H1 (cell line): ENCODE results near the gene NFKB1. TPM values are rescaled to one million over a fixed set of nuclear protein-coding genes. Genes with fewer than 3 reads are reported as not detected.
"Not testable (repeated sequence)": the region's sequence is repeated elsewhere in the genome, so short reads cannot be mapped to it uniquely, and the experiment has no call there.

Source experiments
- CTCF ChIA-PET: fragments of 300-600 bp; sonication (Branson Sonifier 250); formaldehyde crosslinking; loops from one replicate; lab custom pipeline; 2021; ENCODE audit not compliant: partially characterized antibody; lab: Charles Lee
- POLR2A ChIA-PET: fragments of 300-600 bp; sonication (Branson Sonifier 250); formaldehyde crosslinking; loops from one replicate; lab custom pipeline; 2021; ENCODE audit warnings: inconsistent platforms; ENCODE audit not compliant: partially characterized antibody; lab: Charles Lee
- DNase-seq, 2 experiments: peaks; one replicate each; pipeline versions ENCODE4 v3.0.0 to v3.0.0-alpha.2; 2010 to 2022; ENCODE audit warnings: low spot score in 2 of 2, low read depth in 1 of 2, mixed read lengths in 1 of 2
- FAIRE-seq: peaks from 2 replicates; lab custom pipeline; 2011; peaks lifted over from hg19 to GRCh38; lab: Jason Lieb, UNC
- H2AFZ ChIP-seq: 2 replicates; pipeline ENCODE4 v1.8.1; 2012; ENCODE audit warnings: low read length, inconsistent platforms
- H2AK5ac ChIP-seq: 2 replicates; pipeline ENCODE4 v1.6.1; 2013; ENCODE audit warnings: low read depth, low read length
- H2BK120ac ChIP-seq: replicated peaks from 2 replicates; pipeline ENCODE3; 2013; ENCODE audit warnings: low read depth, low read length, inconsistent platforms
- H2BK12ac ChIP-seq: 2 replicates; pipeline ENCODE4 v1.6.1; 2013; ENCODE audit warnings: low read depth, low read length
- H2BK15ac ChIP-seq: 2 replicates; pipeline ENCODE4 v1.6.1; 2013; ENCODE audit warnings: low read length
- H2BK20ac ChIP-seq: 2 replicates; pipeline ENCODE4 v1.6.1; 2013; ENCODE audit warnings: low read length
- H2BK5ac ChIP-seq: 2 replicates; pipeline ENCODE4 v1.6.1; 2013; ENCODE audit warnings: low read depth, low read length
- H3K14ac ChIP-seq: 2 replicates; pipeline ENCODE4 v1.6.1; 2013; ENCODE audit warnings: inconsistent platforms; ENCODE audit not compliant: insufficient read length
- H3K18ac ChIP-seq: 2 replicates; pipeline ENCODE4 v1.6.1; 2013; ENCODE audit warnings: low read length; ENCODE audit errors: extremely low read depth
- H3K23ac ChIP-seq: 2 replicates; pipeline ENCODE4 v1.6.1; 2013; ENCODE audit warnings: inconsistent platforms; ENCODE audit not compliant: insufficient read length
- H3K23me2 ChIP-seq: 2 replicates; pipeline ENCODE4 v1.6.1; 2013; ENCODE audit warnings: low read depth, low read length
- H3K27ac ChIP-seq: 2 replicates; pipeline ENCODE4 v1.6.1; 2011; ENCODE audit warnings: low read depth, low read length, inconsistent platforms
- H3K27me3 ChIP-seq, 4 experiments: replicated peaks in 1 of 4; 1 replicate in 1 of 4; 2 replicates in 3 of 4; pipeline versions ENCODE4 v1.6.1 to v1.8.1; 2011 to 2013; ENCODE audit warnings: low read length in 3 of 4, mild to moderate bottlenecking in 3 of 4, inconsistent platforms in 2 of 4, mixed read lengths in 2 of 4, moderate library complexity in 1 of 4; ENCODE audit not compliant: control insufficient read depth in 3 of 4, insufficient read depth in 3 of 4; ENCODE audit errors: extremely low read depth in 1 of 4
- H3K36me3 ChIP-seq, 4 experiments: 2 replicates each; pipeline versions ENCODE4 v1.6.1 to v1.8.1; 2011 to 2013; ENCODE audit warnings: mild to moderate bottlenecking in 4 of 4, low read length in 3 of 4, moderate library complexity in 2 of 4, control low read depth in 1 of 4, inconsistent platforms in 1 of 4; ENCODE audit not compliant: insufficient read depth in 4 of 4, control insufficient read depth in 2 of 4
- H3K4ac ChIP-seq: replicated peaks from 2 replicates; pipeline ENCODE3; 2013; ENCODE audit warnings: low read length, low read depth, mixed read lengths, inconsistent platforms; ENCODE audit not compliant: insufficient read length
- H3K4me1 ChIP-seq, 4 experiments: replicated peaks in 1 of 4; 1 replicate in 1 of 4; 2 replicates in 3 of 4; pipeline versions ENCODE4 v1.6.1 to v1.8.1; 2011 to 2013; ENCODE audit warnings: low read length in 3 of 4, inconsistent platforms in 2 of 4, mixed read lengths in 1 of 4; ENCODE audit not compliant: insufficient read depth in 4 of 4, control insufficient read depth in 3 of 4
- H3K4me2 ChIP-seq, 2 experiments: 2 replicates each; pipeline versions ENCODE4 v1.6.1 to v1.8.1; 2011 to 2013; ENCODE audit warnings: low read depth in 2 of 2, low read length in 2 of 2, control low read depth in 1 of 2, inconsistent platforms in 1 of 2, mild to moderate bottlenecking in 1 of 2; ENCODE audit not compliant: insufficient read depth in 1 of 2
- H3K4me3 ChIP-seq, 4 experiments: fragments of 200-600, 300-600 bp in 1 of 4; sonication (generic), shearing (Covaris generic), sonication (Bioruptor Twin) in 1 of 4; 2 replicates each; pipeline versions ENCODE4 v1.5.1 to v1.8.1; 2011 to 2016; ENCODE audit warnings: low read length in 4 of 4, low read depth in 3 of 4, control low read depth in 2 of 4, inconsistent platforms in 2 of 4, mild to moderate bottlenecking in 2 of 4, mixed read lengths in 1 of 4, moderate library complexity in 1 of 4; ENCODE audit not compliant: insufficient read depth in 2 of 4; ENCODE audit errors: extremely low read depth in 1 of 4
- H3K56ac ChIP-seq: replicated peaks from 2 replicates; pipeline ENCODE3; 2013; ENCODE audit warnings: low read depth, mild to moderate bottlenecking, mixed read lengths, low read length, inconsistent platforms; ENCODE audit not compliant: insufficient read length
- H3K79me1 ChIP-seq: 2 replicates; pipeline ENCODE4 v1.6.1; 2013; ENCODE audit warnings: low read depth, low read length, control low read depth
- H3K79me2 ChIP-seq, 2 experiments: 2 replicates each; pipeline versions ENCODE4 v1.6.1 to v1.8.1; 2012 to 2013; ENCODE audit warnings: low read length in 2 of 2, mild to moderate bottlenecking in 2 of 2, inconsistent platforms in 1 of 2; ENCODE audit not compliant: insufficient read depth in 2 of 2, control insufficient read depth in 1 of 2
- H3K9ac ChIP-seq, 4 experiments: replicated peaks in 1 of 4; 1 replicate in 1 of 4; 2 replicates in 3 of 4; pipeline versions ENCODE4 v1.6.1 to v1.8.1; 2011 to 2013; ENCODE audit warnings: low read depth in 3 of 4, low read length in 3 of 4, control low read depth in 2 of 4, mild to moderate bottlenecking in 2 of 4, moderate library complexity in 2 of 4, inconsistent platforms in 1 of 4; ENCODE audit errors: extremely low read depth in 1 of 4
- H3K9me3 ChIP-seq, 2 experiments: 2 replicates each; pipeline versions ENCODE4 v1.6.1 to v1.8.1; 2012 to 2013; ENCODE audit warnings: mild to moderate bottlenecking in 2 of 2, moderate library complexity in 2 of 2, control low read depth in 1 of 2, inconsistent platforms in 1 of 2, low read depth in 1 of 2, low read length in 1 of 2, mixed read lengths in 1 of 2; ENCODE audit not compliant: insufficient read depth in 2 of 2
- H4K20me1 ChIP-seq, 2 experiments: replicated peaks in 1 of 2; 2 replicates each; pipeline versions ENCODE3 to v1.8.1; 2011 to 2013; ENCODE audit warnings: inconsistent platforms in 2 of 2, low read length in 2 of 2, mild to moderate bottlenecking in 1 of 2; ENCODE audit not compliant: insufficient read depth in 2 of 2, control insufficient read depth in 1 of 2
- H4K5ac ChIP-seq: 2 replicates; pipeline ENCODE4 v1.6.1; 2013; ENCODE audit warnings: low read length, low read depth, mixed read lengths, inconsistent platforms; ENCODE audit not compliant: insufficient read length
- H4K8ac ChIP-seq: 2 replicates; pipeline ENCODE4 v1.8.0; 2013; ENCODE audit warnings: mild to moderate bottlenecking, moderate library complexity, low read length, inconsistent platforms; ENCODE audit not compliant: insufficient read depth; ENCODE audit errors: extremely low read depth
- H4K91ac ChIP-seq: replicated peaks from 2 replicates; pipeline ENCODE3; 2013; ENCODE audit warnings: low read length, mixed read lengths, inconsistent platforms; ENCODE audit not compliant: insufficient read length
- WGBS, 2 experiments: shearing (Covaris generic) in 1 of 2; methylation state at CpG; one replicate each; pipeline versions ENCODE4 v1.1.6 to v1.1.7; 2013 to 2015; ENCODE audit warnings: low lambda C conversion rate in 2 of 2, mixed read lengths in 2 of 2, inconsistent platforms in 1 of 2, low coverage in 1 of 2, missing lambda C conversion rate in 1 of 2; ENCODE audit not compliant: insufficient replicate concordance in 2 of 2, insufficient coverage in 1 of 2, insufficient read length in 1 of 2; ENCODE audit errors: extremely low coverage in 1 of 2, missing lambda C conversion rate in 1 of 2; 5-methylcytosine and 5-hydroxymethylcytosine counted together
- polyA plus RNA-seq, 7 experiments: library from polyadenylated mRNA; depleted of rRNA in 3 of 7; stranded (reverse) in 5 of 7; unstranded in 2 of 7; fragments of >200 nt in 5 of 7; fragments of 200-250 nt in 2 of 7; gene quantifications; 1 replicate in 5 of 7; 2 replicates in 1 of 7; 4 replicates in 1 of 7; pipeline versions ENCODE4 v1.2.1 to v1.2.3, GENCODE V29; 2011 to 2013; ENCODE audit warnings: missing spikeins in 2 of 7, mixed read lengths in 2 of 7
- total RNA-seq: library from RNA; stranded (reverse); fragmentation: NEBNext Ultra II Directional; extraction: Animal tissue kit (Norgen Biotek cat#: 25700); gene quantifications from 2 replicates; pipeline ENCODE4 v1.2.1, GENCODE V29; 2021

Gene NFKB1
- total and polyA plus RNA-seq, 2 of the 8 experiments (the other 6 are each of a cell fraction or from before 2014, with no cell fraction given), result 2.9 to 6.8 TPM

DNA sequence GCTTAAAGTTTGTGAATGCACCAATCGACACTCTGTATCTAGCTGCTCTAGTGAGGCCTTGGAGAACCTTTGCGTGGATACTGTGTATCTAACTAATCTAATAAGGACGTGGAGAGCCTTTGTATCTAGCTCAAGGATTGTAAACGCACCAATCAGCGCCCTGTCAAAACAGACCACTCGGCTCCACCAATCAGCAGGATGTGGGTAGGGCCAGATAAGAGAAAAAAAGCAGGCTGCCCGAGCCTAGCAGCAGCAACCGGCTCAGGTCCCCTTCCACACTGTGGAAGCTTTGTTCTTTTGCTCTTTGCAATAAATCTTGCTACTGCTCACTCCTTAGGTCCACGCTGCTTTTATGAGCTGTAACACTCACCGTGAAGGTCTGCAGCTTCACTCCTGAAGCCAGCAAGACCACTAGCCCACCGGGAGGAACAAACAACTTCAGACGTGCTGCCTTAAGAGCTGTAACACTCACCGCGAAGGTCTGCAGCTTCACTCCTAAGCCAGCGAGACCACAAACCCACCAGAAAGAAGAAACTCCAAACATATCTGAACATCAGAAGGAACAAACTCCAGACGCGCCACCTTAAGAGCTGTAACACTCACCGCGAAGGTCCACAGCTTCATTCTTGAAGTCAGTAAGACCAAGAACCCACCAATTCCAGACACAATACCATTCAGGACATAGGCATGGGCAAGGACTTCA is 17.0 kb upstream of the NFKB1 start:
- H3K14ac ChIP-seq, H4K5ac ChIP-seq, H2BK5ac ChIP-seq, H3K36me3 ChIP-seq, POLR2A ChIA-PET, H3K79me1 ChIP-seq, H2AFZ ChIP-seq, H3K27ac ChIP-seq, H2BK120ac ChIP-seq, H4K20me1 ChIP-seq, H3K9ac ChIP-seq, H3K9me3 ChIP-seq, H3K23ac ChIP-seq, H3K27me3 ChIP-seq, H3K4me3 ChIP-seq, H3K4ac ChIP-seq, H3K4me1 ChIP-seq, H2BK15ac ChIP-seq, H3K23me2 ChIP-seq, H3K56ac ChIP-seq, DNase-seq, H2BK12ac ChIP-seq, H3K79me2 ChIP-seq, H3K18ac ChIP-seq, H2AK5ac ChIP-seq, H3K4me2 ChIP-seq, H4K91ac ChIP-seq, H2BK20ac ChIP-seq, FAIRE-seq, H4K8ac ChIP-seq: not testable (repeated sequence)
- CTCF ChIA-PET, result interaction anchor here (1.4 kb wide), 2 partner anchors 11 to 14 kb away, joined by 4 to 5 read pairs; no protein-coding TSS in a partner anchor
- WGBS, 2 experiments, result 94% methylated on average over 19 of the region's 19 CpGs; no CpG with 5 or more reads in 1 of the 2 experiments
